HG03378 (cell line): ENCODE data around the gene NLRP10.

Source experiments
- ATAC-seq: cut with Tn5 transposase; IDR thresholded peaks from one replicate; pipeline ENCODE4 v1.9.1; 2021; ENCODE audit warnings: mild to moderate bottlenecking, moderate library complexity; ENCODE audit not compliant: unreplicated experiment

Gene NLRP10

GRCh38 chr11:7965386-7965785 is at the start of gene NLRP10:
NLRP10 (minus strand) TSS chr11:7965447; CDS start chr11:7963495, 1,952 bp downstream.
- ATAC-seq: no peak

GRCh38 chr11:8013833-8014232 is 48.6 kb upstream of the NLRP10 start:
- no peak for ATAC-seq

DNA sequence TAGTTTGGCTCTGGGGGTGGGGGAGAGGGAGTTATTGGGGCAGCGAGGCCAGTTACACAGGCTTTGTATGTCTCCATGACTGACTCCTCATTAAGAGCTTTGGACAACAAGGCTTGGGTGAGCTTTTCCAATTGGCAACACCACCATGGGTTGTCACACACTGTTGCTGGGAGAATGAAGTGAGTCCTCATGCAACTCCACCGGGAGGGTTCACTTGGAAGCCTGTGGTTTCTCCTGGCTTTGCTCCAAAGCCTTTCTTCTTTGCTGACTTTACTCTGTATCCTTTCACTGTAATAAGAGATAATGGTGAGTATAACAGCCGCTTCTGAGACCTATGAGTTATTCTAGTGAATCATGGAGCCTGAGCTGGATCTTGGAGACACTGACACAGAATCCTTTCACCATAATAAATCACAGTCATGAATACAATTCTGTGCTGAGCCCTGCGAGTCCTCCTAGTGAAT is 46.8 kb upstream of the NLRP10 start:
- no peak for ATAC-seq

DNA sequence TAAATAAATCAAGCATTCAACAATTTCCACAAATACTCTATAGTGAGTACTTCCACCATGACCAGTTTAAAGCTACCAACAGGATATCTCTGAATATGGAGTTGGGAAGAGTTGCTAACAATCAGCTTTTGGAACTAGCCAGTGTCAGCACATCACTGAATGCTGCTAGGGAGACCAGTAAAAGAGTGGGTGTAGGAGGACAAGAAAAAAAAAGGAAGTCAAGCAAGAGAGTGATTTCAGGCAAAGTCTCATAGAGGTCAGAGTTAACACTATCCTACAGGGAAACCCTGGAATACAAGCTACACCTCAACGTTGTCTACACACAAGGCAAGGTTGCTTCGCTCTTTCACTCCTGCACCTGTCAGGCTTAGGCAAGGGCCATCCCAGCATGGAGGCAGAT is 46.1 kb upstream of the NLRP10 start:
- ATAC-seq: no peak

DNA sequence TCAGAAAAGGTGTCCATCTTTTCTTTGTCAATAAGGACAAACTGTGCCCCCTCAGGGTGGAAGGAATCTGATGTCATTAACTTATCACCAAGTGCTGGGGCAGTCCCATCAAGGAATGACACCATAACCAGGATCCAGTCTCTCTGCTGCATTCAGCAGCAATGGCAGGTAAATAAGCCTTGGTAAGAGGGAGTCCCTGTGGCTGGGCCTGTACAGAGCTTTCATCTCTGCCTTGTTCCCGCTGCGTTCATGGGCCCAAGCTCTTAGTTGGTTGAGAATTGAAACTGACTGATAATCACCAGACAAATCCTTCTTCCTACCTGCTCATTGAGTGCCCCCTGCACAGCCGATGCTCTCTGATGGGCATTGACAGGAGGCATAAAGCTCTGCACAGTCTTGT is 44.6 kb upstream of the NLRP10 start:
- no peak for ATAC-seq

DNA sequence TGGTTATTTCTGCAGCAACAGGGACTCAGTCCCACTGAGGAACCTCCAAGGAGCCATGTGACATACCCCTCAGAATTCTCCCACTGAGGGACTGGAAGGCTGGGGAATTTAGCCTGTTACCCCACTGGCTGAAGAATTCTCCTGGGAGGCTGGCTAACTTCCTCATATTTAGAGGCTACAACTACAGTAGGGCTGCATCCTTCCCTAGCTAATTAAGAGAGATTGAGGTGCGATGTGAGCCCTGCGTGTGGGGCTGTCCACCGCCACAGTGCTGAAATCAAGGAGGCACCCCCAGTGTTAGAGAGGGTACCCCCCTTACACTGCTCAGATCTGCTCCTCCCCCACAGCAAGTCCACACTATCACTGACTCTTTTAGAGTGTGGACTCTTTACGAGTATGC is 43.0 kb upstream of the NLRP10 start:
- ATAC-seq: no peak

GRCh38 chr11:8006349-8006977 is 41.2 kb upstream of the NLRP10 start:
- peak; percentile 62 for ATAC-seq

GRCh38 chr11:8005556-8005955 is 40.3 kb upstream of the NLRP10 start:
- no peak for ATAC-seq

- ATAC-seq: no peak
Measured at GRCh38 chr11:8004008-8004407, 38.8 kb upstream of the NLRP10 start.

- no peak for ATAC-seq
Measured at GRCh38 chr11:8003187-8003586, 37.9 kb upstream of the NLRP10 start.

DNA sequence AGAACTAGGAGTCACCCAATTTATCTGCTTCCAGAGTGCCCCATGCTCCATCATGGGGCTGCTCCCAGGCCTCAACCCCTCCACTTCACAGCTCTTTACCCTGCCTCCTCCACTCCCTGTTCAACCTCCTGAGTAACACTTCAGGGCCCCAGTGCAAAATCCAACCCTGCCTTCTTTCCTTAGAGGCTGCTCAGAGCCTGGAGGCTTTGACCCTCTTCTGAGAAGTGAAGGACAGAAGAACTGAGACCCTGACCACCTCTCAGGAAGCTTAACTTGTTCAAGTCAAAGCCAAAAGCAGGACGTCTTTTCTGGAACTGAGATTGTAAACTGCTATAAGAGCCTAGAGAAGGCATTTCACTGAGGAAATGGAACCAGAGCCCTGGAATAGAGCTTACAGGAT is 37.4 kb upstream of the NLRP10 start:
- ATAC-seq: no peak

DNA sequence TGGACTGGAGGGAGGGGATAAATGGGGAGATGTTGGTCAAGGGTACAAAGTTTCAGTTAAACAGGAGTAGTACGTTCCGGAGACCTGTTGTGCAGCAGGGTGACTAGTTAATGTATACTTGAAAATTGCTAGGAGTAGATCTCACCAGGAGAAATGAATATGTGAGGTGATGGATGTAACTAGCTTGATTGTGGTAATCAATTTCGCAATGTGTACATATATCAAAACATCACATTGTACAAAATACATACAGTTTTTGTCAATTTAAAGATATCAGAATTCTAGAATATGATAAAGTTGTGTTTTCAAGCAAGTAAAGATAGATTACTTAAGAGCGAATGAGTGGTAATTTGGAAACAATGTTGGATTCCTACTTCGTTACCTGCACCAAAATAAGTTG is 35.1 kb upstream of the NLRP10 start:
- no peak for ATAC-seq

GRCh38 chr11:7999795-8000194 is 34.5 kb upstream of the NLRP10 start:
- no peak for ATAC-seq

GRCh38 chr11:7994581-7995278 is 29.5 kb upstream of the NLRP10 start:
- ATAC-seq: no peak

DNA sequence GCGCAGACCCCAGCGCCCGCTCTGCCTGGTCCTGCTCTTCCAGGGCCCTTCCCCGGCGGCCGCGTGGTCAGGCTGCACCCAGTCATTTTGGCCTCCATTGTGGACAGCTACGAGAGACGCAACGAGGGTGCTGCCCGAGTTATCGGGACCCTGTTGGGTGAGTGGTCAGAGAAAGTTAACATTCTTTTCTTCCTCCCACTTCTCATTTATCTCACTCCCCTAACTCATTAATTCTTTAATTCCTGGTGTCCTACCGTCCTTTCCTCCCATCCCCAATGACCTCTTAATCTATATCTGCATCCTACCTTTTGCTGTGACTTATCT is 22.3 kb upstream of the NLRP10 start:
- peak; percentile 1 for ATAC-seq

- ATAC-seq: peak; percentile 97
Measured at GRCh38 chr11:7986768-7987559, 21.7 kb upstream of the NLRP10 start, which contains the start of gene EIF3F. EIF3F (plus strand) TSS chr11:7987337; CDS start chr11:7987353, 16 bp downstream.

- no peak for ATAC-seq
Measured at GRCh38 chr11:7983832-7984590, 18.8 kb upstream of the NLRP10 start.

DNA sequence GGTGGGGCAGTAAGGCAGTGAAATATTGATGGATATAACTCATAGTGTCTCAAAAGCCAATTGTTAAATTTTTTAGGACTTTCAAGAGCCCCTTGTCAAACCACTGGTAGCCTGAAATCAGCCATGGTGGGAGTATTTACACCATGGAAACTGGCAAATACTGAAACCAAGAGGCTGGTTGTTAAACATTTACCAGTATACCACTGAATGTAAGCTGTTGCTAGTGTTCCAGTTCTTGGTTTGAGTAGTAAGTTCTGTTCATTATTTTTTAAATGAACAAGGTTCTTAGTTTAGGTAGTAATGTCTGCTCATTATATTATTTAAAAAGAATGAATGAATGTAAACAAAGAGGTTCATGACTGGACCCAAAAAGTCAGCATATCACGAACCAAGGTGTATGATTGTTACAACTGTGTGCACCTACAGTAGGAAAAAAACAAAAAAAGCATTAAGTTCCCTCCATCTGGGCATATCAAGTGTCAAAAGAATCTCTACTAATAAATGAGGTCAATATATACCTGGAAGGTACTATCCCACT is 17.4 kb upstream of the NLRP10 start:
- ATAC-seq: peak; percentile 49

DNA sequence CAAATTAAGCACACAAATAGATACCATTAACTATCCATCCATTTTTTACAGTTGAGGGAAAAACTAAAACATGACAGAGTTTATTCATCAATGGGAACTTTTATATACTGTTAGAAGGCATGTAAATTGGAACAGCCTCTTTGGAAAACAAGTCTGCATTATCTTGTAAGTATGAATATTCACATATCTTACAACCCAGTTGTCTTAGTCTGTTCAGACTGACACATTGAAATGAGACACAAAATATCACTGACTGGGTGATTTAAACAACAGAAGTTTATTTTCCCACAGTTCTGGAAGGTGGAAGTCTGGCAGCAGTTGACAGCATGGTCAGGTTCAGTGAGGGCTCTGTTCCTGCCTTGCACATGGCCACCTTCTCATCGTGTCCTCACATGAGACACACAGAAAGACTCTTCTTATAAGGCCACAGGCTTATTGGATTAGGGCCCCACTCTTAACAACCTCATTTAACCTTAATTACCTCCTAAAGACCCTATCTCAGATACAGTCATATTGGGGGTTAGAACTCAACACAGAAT is 16.4 kb upstream of the NLRP10 start:
- ATAC-seq: no peak

DNA sequence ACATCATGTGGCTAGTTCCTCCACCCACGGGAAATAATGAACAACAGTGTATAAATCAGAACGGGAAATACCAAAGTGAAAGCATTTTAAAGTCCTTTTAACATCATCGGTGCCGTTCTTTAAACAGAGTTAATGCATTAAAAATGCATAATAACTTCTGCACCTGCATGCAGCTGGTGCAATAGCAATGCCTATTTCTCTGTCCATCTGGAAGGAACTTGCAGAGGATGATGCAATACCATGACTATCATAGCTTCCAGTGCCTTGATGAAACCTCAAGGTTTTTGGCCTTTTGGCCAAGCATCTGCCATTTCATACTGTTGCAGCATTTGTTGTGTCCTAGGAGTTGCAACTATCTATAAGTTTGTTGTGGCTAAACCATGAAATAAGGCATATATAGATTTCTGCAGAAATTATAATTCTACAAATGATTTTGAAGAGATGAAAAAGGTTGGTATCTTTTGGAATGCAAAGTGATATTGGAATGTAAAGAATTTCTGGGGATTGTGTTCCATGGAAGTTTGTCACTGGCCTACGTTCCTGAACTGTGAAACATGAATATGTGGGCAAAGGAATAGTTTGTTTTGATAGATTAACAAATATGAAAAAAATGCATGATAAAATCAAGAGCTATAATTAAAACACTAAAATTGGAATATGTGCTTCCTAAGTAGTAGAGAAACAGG is 12.1 kb upstream of the NLRP10 start:
- no peak for ATAC-seq
